K562 (cell line): ENCODE results near the gene GASK1B. TPM values are rescaled to one million over a fixed set of nuclear protein-coding genes. Genes with fewer than 3 reads are reported as not detected.

Source experiments
- ATAC-seq: fragments of 200-7000 bp; cut with Tn5 transposase; 3 replicates; pipeline ENCODE4 v1.9.1; 2020; ENCODE audit warnings: moderate library complexity
- BruUV-seq: library from RNA; stranded (reverse); fragments of 400-500 nt; replicated peaks from 2 replicates; lab custom pipeline; 2021; lab: Mats Ljungman, UMichigan
- CTCF ChIA-PET: fragments of 300-600 bp; formaldehyde crosslinking; extraction: SDS; loops from one replicate; lab custom pipeline; 2021; ENCODE audit warnings: low intra/inter-chr PET ratio; lab: Yijun Ruan, JAX
- POLR2A ChIA-PET: fragments of 300-600, 350-650 bp; sonication (Branson Sonifier 250); formaldehyde crosslinking; extraction: SDS; loops from one replicate; lab custom pipeline; 2021; ENCODE audit warnings: antibody characterized with exemption, inconsistent platforms; lab: Yijun Ruan, JAX
- DNase-seq, 4 experiments: peaks; one replicate each; pipeline versions ENCODE4 v3.0.0 to v3.0.0-alpha.2; 2011 to 2018; ENCODE audit warnings: low spot score in 3 of 4, mixed read lengths in 3 of 4; ENCODE audit errors: extremely low read depth in 1 of 4
- FAIRE-seq: peaks from 2 replicates; lab custom pipeline; 2011; peaks lifted over from hg19 to GRCh38; lab: Jason Lieb, UNC
- H2AFZ ChIP-seq: 2 replicates; pipeline ENCODE4 v1.6.0; 2011; ENCODE audit warnings: low read depth, low read length, control low read depth, inconsistent platforms
- H3K27ac ChIP-seq: fragments of 200-600 bp; 3 replicates; pipeline ENCODE4 v1.8.0; 2011; ENCODE audit warnings: low read depth, mild to moderate bottlenecking, control low read depth, inconsistent platforms, low read length, moderate library complexity, mixed read lengths; ENCODE audit errors: extremely low read depth
- H3K27me3 ChIP-seq, 2 experiments: fragments of 300-600 bp in 1 of 2; 2 replicates in 1 of 2; 3 replicates in 1 of 2; pipeline versions ENCODE4 v1.6.0 to v1.8.0; 2011; ENCODE audit warnings: inconsistent platforms in 2 of 2, low read length in 2 of 2, mild to moderate bottlenecking in 1 of 2, mixed read lengths in 1 of 2, moderate library complexity in 1 of 2; ENCODE audit not compliant: control insufficient read depth in 2 of 2, insufficient read depth in 2 of 2
- H3K36me3 ChIP-seq: fragments of 300-600 bp; 3 replicates; pipeline ENCODE4 v1.8.0; 2011; ENCODE audit warnings: mild to moderate bottlenecking, low read length, inconsistent platforms; ENCODE audit not compliant: control insufficient read depth, insufficient read depth
- H3K4me1 ChIP-seq, 2 experiments: fragments of 200-600 bp in 1 of 2; replicated peaks in 1 of 2; 2 replicates in 1 of 2; 3 replicates in 1 of 2; pipeline versions ENCODE4 v1.5.1 to v1.8.0; 2011; ENCODE audit warnings: inconsistent platforms in 2 of 2, low read length in 2 of 2, mild to moderate bottlenecking in 1 of 2, mixed read lengths in 1 of 2, moderate library complexity in 1 of 2; ENCODE audit not compliant: control insufficient read depth in 2 of 2, insufficient read depth in 2 of 2
- H3K4me2 ChIP-seq: 2 replicates; pipeline ENCODE4 v1.6.1; 2011; ENCODE audit warnings: low read length, control low read depth, inconsistent platforms, mixed read lengths; ENCODE audit not compliant: insufficient read depth
- H3K4me3 ChIP-seq: fragments of 200-600 bp; sonication (generic), shearing (Covaris generic); 2 replicates; pipeline ENCODE4 v1.5.1; 2016; ENCODE audit warnings: control low read depth, inconsistent platforms
- H3K79me2 ChIP-seq: fragments of 200-600 bp; 3 replicates; pipeline ENCODE4 v1.8.0; 2011; ENCODE audit warnings: low read length, inconsistent platforms; ENCODE audit not compliant: control insufficient read depth, insufficient read depth
- H3K9ac ChIP-seq, 2 experiments: 2 replicates each; pipeline versions ENCODE4 v1.6.0 to v1.6.1; 2011; ENCODE audit warnings: low read depth in 2 of 2, low read length in 2 of 2, control low read depth in 1 of 2, inconsistent platforms in 1 of 2, mild to moderate bottlenecking in 1 of 2, mixed read lengths in 1 of 2; ENCODE audit not compliant: insufficient read depth in 1 of 2
- H3K9me1 ChIP-seq: one replicate; pipeline ENCODE4 v1.6.0; 2011; ENCODE audit warnings: inconsistent platforms, mild to moderate bottlenecking, low read length, moderate library complexity; ENCODE audit not compliant: control insufficient read depth, insufficient read depth
- H3K9me3 ChIP-seq: replicated peaks from 2 replicates; pipeline ENCODE4 v1.5.1; 2011; ENCODE audit warnings: low read depth, low read length, inconsistent platforms; ENCODE audit not compliant: control insufficient read depth, insufficient read depth
- H4K20me1 ChIP-seq: replicated peaks from 2 replicates; pipeline ENCODE4 v1.6.1; 2011; ENCODE audit warnings: low read length, inconsistent platforms, mixed read lengths; ENCODE audit not compliant: control insufficient read depth, insufficient read depth
- FOXJ3 ChIP-seq: sonication (generic); formaldehyde crosslinking; IDR thresholded peaks from 2 replicates; pipeline ENCODE4 v1.4.0; 2020; ENCODE audit warnings: mild to moderate bottlenecking, missing genetic modification reagents
- JUND ChIP-seq, 2 experiments: IDR thresholded peaks; 2 replicates in 1 of 2; 3 replicates in 1 of 2; pipeline ENCODE4 v1.6.1; 2011; ENCODE audit warnings: borderline replicate concordance in 2 of 2, low read depth in 2 of 2, low read length in 2 of 2, improper control_type of control experiment in 1 of 2, missing biosample characterization in 1 of 2, missing genetic modification characterization in 1 of 2, missing genetic modification reagents in 1 of 2
- SREBF1 ChIP-seq: fragments of 150-350 bp; IDR thresholded peaks from 2 replicates; pipeline ENCODE4 v1.6.1; 2014; ENCODE audit warnings: antibody characterized with exemption, low read depth, low read length, borderline replicate concordance
- SREBF2 ChIP-seq: sonication (generic); formaldehyde crosslinking; IDR thresholded peaks from 2 replicates; pipeline ENCODE4 v1.4.0; 2020; ENCODE audit warnings: mild to moderate bottlenecking, missing genetic modification reagents
- ZFP36 ChIP-seq: fragments of 150-350 bp; IDR thresholded peaks from 2 replicates; pipeline ENCODE4 v1.6.1; 2018; ENCODE audit warnings: low read length, low read depth; ENCODE audit not compliant: partially characterized antibody
- ZNF778 ChIP-seq: fragments of 450-650 bp; formaldehyde crosslinking; IDR thresholded peaks from 2 replicates; pipeline ENCODE4 v1.4.0; 2020; ENCODE audit warnings: mild to moderate bottlenecking, moderate library complexity
- ZNF780A ChIP-seq: fragments of 250-450 bp; sonication (Bioruptor Pico); IDR thresholded peaks from 2 replicates; pipeline ENCODE4 v1.5.0; 2021; ENCODE audit warnings: mild to moderate bottlenecking
- WGBS: fragments of 100-300 bp; shearing (Covaris generic); methylation state at CpG from one replicate; pipeline ENCODE4 v1.1.6; 2016; ENCODE audit warnings: low coverage, mixed read lengths; ENCODE audit not compliant: insufficient coverage; ENCODE audit errors: missing lambda C conversion rate; 5-methylcytosine and 5-hydroxymethylcytosine counted together
- in situ Hi-C: fragments of 300-500 bp; cut with MboI; formaldehyde crosslinking; loops from 4 replicates; pipeline ENCODE4 v1.15.0; 2018; ENCODE audit warnings: inconsistent platforms, mixed read lengths
- intact Hi-C: fragments of 100-400 bp; cut with micrococcal nuclease; formaldehyde crosslinking; loops from 2 replicates; pipeline ENCODE4 v1.14.2; 2022
- polyA plus RNA-seq, 8 experiments: library from polyadenylated mRNA; depleted of rRNA in 4 of 8; stranded (reverse) in 5 of 8; unstranded in 3 of 8; fragments of >200 nt; fragmentation: Nextera tagmentation in 2 of 8; fragmentation: Illumina TruSeq in 1 of 8; extraction: Ambion mirVana in 2 of 8; extraction: Trizol in 1 of 8; gene quantifications; 2 replicates each; pipeline versions ENCODE4 v1.2.1 to v1.2.3, GENCODE V29; 2011 to 2014; ENCODE audit warnings: inconsistent platforms in 1 of 8, missing spikeins in 1 of 8
- total RNA-seq, 7 experiments: library from RNA; depleted of rRNA in 6 of 7; stranded (reverse); fragments of >200 nt in 6 of 7; fragmentation: Illumina TruSeq in 2 of 7; extraction: Trizol in 2 of 7; gene quantifications; 2 replicates each; pipeline versions ENCODE4 v1.2.1 to v1.2.3, GENCODE V29; 2011 to 2021; ENCODE audit warnings: low replicate concordance in 1 of 7
- TF ChIP-seq, protein P1 (sequence below): fragments of 250-450 bp; sonication (Bioruptor Pico); IDR thresholded peaks from 2 replicates; pipeline ENCODE4 v1.4.0; 2020
- TF ChIP-seq, protein P2 (sequence below): sonication (generic); formaldehyde crosslinking; IDR thresholded peaks from 2 replicates; pipeline ENCODE4 v1.8.0; 2022; ENCODE audit warnings: mild to moderate bottlenecking, missing genetic modification reagents
- TF ChIP-seq, protein P3 (sequence below): fragments of 250-450 bp; sonication (Bioruptor Pico); IDR thresholded peaks from 2 replicates; pipeline ENCODE4 v1.5.0; 2020; ENCODE audit warnings: mild to moderate bottlenecking, borderline replicate concordance

The GASK1B gene
- total and polyA plus RNA-seq, 9 of the 15 experiments (the other 6 are each of a cell fraction or from before 2014, with no cell fraction given) = 0.13 to 1.2 (median 0.61) TPM

DNA sequence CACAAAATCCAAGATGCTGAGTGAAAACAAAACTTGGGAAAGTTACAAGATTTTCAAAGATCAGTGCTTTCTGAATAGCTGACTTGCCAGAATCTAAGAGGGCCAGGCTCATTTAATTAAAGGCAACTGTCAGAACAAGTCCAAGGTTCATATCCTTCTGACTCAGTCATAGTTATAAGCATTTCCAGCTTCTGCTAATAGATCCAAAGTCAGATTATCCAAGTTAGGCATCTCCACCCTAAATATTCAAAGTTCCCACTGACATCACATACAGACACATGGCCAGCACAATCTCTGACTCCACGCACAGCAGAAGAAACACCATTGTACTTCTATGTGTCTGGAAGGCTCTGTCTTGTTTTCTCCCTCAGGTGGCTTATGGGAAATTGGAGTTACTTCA, 41.8 kb downstream of the GASK1B start:
- no peaks in the 10 kb centered on the region for H3K4me1 ChIP-seq
- ChIA-PET CTCF (no interaction called here), POLR2A (no interaction called here)
- BruUV-seq = no TSS peak
- ATAC-seq (no peak), FAIRE-seq (no peak), DNase-seq (no peak)
- H3K4me2 ChIP-seq = no peak overlapping the region
- H3K4me3 ChIP-seq = no peak overlapping the region
- in situ Hi-C loops (no loop called here), intact Hi-C loops (no loop called here)
- no peaks in the 10 kb centered on the region for H3K79me2 ChIP-seq
- H4K20me1 ChIP-seq = no peaks in the 10 kb centered on the region
- H3K27ac ChIP-seq = no peak overlapping the region
- H2AFZ ChIP-seq = no peak overlapping the region
- H3K9me1 ChIP-seq = no peaks in the 10 kb centered on the region
- no peaks in the 10 kb centered on the region for H3K36me3 ChIP-seq
- WGBS = 0% methylated on average over 1 of the region's 1 CpG
- H3K27me3 ChIP-seq = no peaks in the 10 kb centered on the region
- H3K9me3 ChIP-seq = no peaks in the 10 kb centered on the region
- H3K9ac ChIP-seq = no peak overlapping the region
- no peak for TF ChIP-seq JUND (IDR thresholded peaks at IDR 0.05; ENCODE audit: borderline replicate concordance, low read depth, low read length)
- TF ChIP-seq JUND (tag; IDR thresholded peaks at IDR 0.05; ENCODE audit: borderline replicate concordance, low read depth, low read length) = no peak
- TF ChIP-seq FOXJ3 = no peak
- TF ChIP-seq SREBF2 = no peak
- no peak for TF ChIP-seq ZNF778 (CRISPR knock-in tag)
- TF ChIP-seq ZNF780A (CRISPR knock-in tag) = no peak
- TF ChIP-seq, protein P1, sequence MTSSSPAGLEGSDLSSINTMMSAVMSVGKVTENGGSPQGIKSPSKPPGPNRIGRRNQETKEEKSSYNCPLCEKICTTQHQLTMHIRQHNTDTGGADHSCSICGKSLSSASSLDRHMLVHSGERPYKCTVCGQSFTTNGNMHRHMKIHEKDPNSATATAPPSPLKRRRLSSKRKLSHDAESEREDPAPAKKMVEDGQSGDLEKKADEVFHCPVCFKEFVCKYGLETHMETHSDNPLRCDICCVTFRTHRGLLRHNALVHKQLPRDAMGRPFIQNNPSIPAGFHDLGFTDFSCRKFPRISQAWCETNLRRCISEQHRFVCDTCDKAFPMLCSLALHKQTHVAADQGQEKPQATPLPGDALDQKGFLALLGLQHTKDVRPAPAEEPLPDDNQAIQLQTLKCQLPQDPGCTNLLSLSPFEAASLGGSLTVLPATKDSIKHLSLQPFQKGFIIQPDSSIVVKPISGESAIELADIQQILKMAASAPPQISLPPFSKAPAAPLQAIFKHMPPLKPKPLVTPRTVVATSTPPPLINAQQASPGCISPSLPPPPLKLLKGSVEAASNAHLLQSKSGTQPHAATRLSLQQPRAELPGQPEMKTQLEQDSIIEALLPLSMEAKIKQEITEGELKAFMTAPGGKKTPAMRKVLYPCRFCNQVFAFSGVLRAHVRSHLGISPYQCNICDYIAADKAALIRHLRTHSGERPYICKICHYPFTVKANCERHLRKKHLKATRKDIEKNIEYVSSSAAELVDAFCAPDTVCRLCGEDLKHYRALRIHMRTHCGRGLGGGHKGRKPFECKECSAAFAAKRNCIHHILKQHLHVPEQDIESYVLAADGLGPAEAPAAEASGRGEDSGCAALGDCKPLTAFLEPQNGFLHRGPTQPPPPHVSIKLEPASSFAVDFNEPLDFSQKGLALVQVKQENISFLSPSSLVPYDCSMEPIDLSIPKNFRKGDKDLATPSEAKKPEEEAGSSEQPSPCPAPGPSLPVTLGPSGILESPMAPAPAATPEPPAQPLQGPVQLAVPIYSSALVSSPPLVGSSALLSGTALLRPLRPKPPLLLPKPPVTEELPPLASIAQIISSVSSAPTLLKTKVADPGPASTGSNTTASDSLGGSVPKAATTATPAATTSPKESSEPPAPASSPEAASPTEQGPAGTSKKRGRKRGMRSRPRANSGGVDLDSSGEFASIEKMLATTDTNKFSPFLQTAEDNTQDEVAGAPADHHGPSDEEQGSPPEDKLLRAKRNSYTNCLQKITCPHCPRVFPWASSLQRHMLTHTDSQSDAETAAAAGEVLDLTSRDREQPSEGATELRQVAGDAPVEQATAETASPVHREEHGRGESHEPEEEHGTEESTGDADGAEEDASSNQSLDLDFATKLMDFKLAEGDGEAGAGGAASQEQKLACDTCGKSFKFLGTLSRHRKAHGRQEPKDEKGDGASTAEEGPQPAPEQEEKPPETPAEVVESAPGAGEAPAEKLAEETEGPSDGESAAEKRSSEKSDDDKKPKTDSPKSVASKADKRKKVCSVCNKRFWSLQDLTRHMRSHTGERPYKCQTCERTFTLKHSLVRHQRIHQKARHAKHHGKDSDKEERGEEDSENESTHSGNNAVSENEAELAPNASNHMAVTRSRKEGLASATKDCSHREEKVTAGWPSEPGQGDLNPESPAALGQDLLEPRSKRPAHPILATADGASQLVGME (CRISPR knock-in tag) = no peak
- TF ChIP-seq, protein P2, sequence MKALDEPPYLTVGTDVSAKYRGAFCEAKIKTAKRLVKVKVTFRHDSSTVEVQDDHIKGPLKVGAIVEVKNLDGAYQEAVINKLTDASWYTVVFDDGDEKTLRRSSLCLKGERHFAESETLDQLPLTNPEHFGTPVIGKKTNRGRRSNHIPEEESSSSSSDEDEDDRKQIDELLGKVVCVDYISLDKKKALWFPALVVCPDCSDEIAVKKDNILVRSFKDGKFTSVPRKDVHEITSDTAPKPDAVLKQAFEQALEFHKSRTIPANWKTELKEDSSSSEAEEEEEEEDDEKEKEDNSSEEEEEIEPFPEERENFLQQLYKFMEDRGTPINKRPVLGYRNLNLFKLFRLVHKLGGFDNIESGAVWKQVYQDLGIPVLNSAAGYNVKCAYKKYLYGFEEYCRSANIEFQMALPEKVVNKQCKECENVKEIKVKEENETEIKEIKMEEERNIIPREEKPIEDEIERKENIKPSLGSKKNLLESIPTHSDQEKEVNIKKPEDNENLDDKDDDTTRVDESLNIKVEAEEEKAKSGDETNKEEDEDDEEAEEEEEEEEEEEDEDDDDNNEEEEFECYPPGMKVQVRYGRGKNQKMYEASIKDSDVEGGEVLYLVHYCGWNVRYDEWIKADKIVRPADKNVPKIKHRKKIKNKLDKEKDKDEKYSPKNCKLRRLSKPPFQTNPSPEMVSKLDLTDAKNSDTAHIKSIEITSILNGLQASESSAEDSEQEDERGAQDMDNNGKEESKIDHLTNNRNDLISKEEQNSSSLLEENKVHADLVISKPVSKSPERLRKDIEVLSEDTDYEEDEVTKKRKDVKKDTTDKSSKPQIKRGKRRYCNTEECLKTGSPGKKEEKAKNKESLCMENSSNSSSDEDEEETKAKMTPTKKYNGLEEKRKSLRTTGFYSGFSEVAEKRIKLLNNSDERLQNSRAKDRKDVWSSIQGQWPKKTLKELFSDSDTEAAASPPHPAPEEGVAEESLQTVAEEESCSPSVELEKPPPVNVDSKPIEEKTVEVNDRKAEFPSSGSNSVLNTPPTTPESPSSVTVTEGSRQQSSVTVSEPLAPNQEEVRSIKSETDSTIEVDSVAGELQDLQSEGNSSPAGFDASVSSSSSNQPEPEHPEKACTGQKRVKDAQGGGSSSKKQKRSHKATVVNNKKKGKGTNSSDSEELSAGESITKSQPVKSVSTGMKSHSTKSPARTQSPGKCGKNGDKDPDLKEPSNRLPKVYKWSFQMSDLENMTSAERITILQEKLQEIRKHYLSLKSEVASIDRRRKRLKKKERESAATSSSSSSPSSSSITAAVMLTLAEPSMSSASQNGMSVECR (CRISPR knock-in tag) = no peak
- TF ChIP-seq, protein P3, sequence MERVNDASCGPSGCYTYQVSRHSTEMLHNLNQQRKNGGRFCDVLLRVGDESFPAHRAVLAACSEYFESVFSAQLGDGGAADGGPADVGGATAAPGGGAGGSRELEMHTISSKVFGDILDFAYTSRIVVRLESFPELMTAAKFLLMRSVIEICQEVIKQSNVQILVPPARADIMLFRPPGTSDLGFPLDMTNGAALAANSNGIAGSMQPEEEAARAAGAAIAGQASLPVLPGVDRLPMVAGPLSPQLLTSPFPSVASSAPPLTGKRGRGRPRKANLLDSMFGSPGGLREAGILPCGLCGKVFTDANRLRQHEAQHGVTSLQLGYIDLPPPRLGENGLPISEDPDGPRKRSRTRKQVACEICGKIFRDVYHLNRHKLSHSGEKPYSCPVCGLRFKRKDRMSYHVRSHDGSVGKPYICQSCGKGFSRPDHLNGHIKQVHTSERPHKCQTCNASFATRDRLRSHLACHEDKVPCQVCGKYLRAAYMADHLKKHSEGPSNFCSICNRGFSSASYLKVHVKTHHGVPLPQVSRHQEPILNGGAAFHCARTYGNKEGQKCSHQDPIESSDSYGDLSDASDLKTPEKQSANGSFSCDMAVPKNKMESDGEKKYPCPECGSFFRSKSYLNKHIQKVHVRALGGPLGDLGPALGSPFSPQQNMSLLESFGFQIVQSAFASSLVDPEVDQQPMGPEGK (CRISPR knock-in tag) = no peak
- TF ChIP-seq SREBF1 = no peak
- TF ChIP-seq ZFP36 = no peak
